BLaER1 treated with 17β-estradiol and CSF1 and Interleukin-3, amounts not matched to agents 10 nM and 100 nM (cell line): ENCODE results near the gene GTPBP4.
"Not testable (repeated sequence)": the region's sequence is repeated elsewhere in the genome, so short reads cannot be mapped to it uniquely, and the experiment has no call there.

ENCODE experiments used
- H3K27ac ChIP-seq, 11 experiments: shearing (Covaris generic); formaldehyde crosslinking; 2 replicates each; pipeline ENCODE4 v1.8.1; 2022
- H3K27me3 ChIP-seq, 11 experiments: shearing (Covaris generic); formaldehyde crosslinking; 2 replicates each; pipeline ENCODE4 v1.8.1; 2022
- H3K36me3 ChIP-seq, 11 experiments: shearing (Covaris generic); formaldehyde crosslinking; 2 replicates each; pipeline ENCODE4 v1.8.1; 2022
- H3K4me1 ChIP-seq, 10 experiments: shearing (Covaris generic); formaldehyde crosslinking; 2 replicates each; pipeline ENCODE4 v1.8.1; 2022
- H3K4me2 ChIP-seq, 11 experiments: shearing (Covaris generic); formaldehyde crosslinking; 2 replicates each; pipeline ENCODE4 v1.8.1; 2022
- H3K4me3 ChIP-seq, 10 experiments: shearing (Covaris generic); formaldehyde crosslinking; 2 replicates each; pipeline ENCODE4 v1.8.1; 2022
- H3K9ac ChIP-seq, 11 experiments: shearing (Covaris generic); formaldehyde crosslinking; 2 replicates each; pipeline ENCODE4 v1.8.1; 2022
- H3K9me3 ChIP-seq, 11 experiments: shearing (Covaris generic); formaldehyde crosslinking; replicated peaks in 1 of 11; 2 replicates each; pipeline ENCODE4 v1.8.1; 2022
- H4K20me1 ChIP-seq, 11 experiments: shearing (Covaris generic); formaldehyde crosslinking; 2 replicates each; pipeline ENCODE4 v1.8.1; 2022
- Cebpa-rat ChIP-seq, 11 experiments: shearing (Covaris generic); IDR thresholded peaks; 2 replicates each; pipeline ENCODE4 v1.8.1; 2022

Gene GTPBP4

GRCh38 chr10:1024103-1024502 lies 35.9 kb downstream of the GTPBP4 start:
- Histone ChIP-seq H3K27ac (no peak overlapping the region), H3K4me3 (no peak overlapping the region), H3K4me2 (no peak overlapping the region), H3K36me3 (peaks cover 14 to 47% (median 24%) of the 10 kb centered on the region in 11 experiments), H3K27me3 (no peaks in the 10 kb centered on the region), H4K20me1 (peaks cover 0 to 17% (median 0%) of the 10 kb centered on the region in 11 experiments; a peak in 9 of 22 replicates), H3K9ac (no peak overlapping the region), H3K9me3 (no peaks in the 10 kb centered on the region), H3K4me1 (no peaks in the 10 kb centered on the region)
- TF ChIP-seq Cebpa-rat (IDR thresholded peaks at IDR 0.05) = no peak

GRCh38 chr10:1025683-1026082 lies 37.4 kb downstream of the GTPBP4 start, which contains the start of gene IDI2:
IDI2 (minus strand) TSS chr10:1025859; CDS start chr10:1024723, 1,136 bp downstream.
- Histone ChIP-seq H3K4me2 (no peak within 1 kb of the TSS), H3K9ac (no peak within 1 kb of the TSS), H3K4me1 (no peaks in the 10 kb centered on the region), H3K27me3 (no peaks in the 10 kb centered on the region), H3K27ac (no peak within 1 kb of the TSS), H3K36me3 (peaks cover under 1 to 31% (median 9%) of the 10 kb centered on the region in 11 experiments; a peak in 17 of 22 replicates), H4K20me1 (peaks cover 0 to 10% (median 0%) of the 10 kb centered on the region in 11 experiments; a peak in 3 of 22 replicates), H3K4me3 (no peak within 1 kb of the TSS), H3K9me3 (no peaks in the 10 kb centered on the region)
- TF ChIP-seq Cebpa-rat (IDR thresholded peaks at IDR 0.05) = no peak

GRCh38 chr10:1026578-1026977 lies 38.3 kb downstream of the GTPBP4 start:
- no peak for TF ChIP-seq Cebpa-rat (IDR thresholded peaks at IDR 0.05)
- H3K9ac ChIP-seq = no peak overlapping the region
- H3K27ac ChIP-seq = no peak overlapping the region
- H4K20me1 ChIP-seq = 0 out of 22 replicates have a peak, but pooled peaks cover 0 to 1% (median 0%) of the 10 kb centered on the region in 11 experiments
- H3K36me3 ChIP-seq = peaks cover 0 to 22% (median 1%) of the 10 kb centered on the region in 11 experiments; a peak in 7 of 22 replicates
- H3K4me1 ChIP-seq = no peaks in the 10 kb centered on the region
- no peak overlapping the region for H3K4me3 ChIP-seq
- no peaks in the 10 kb centered on the region for H3K9me3 ChIP-seq
- H3K4me2 ChIP-seq = no peak overlapping the region
- no peaks in the 10 kb centered on the region for H3K27me3 ChIP-seq

GRCh38 chr10:1029838-1030237 lies 41.6 kb downstream of the GTPBP4 start:
- H3K36me3 ChIP-seq = peaks cover 0 to 17% (median 0%) of the 10 kb centered on the region in 11 experiments; a peak in 3 of 22 replicates
- H3K4me1 ChIP-seq = peaks cover 0 to 23% (median 16%) of the 10 kb centered on the region in 10 experiments; a peak in 16 of 20 replicates
- no peak overlapping the region for H3K9ac ChIP-seq
- H3K4me2 ChIP-seq = no peak overlapping the region
- H3K27me3 ChIP-seq = no peaks in the 10 kb centered on the region
- no peak overlapping the region for H3K27ac ChIP-seq
- no peak overlapping the region for H3K4me3 ChIP-seq
- no peak for TF ChIP-seq Cebpa-rat (IDR thresholded peaks at IDR 0.05)
- no peaks in the 10 kb centered on the region for H3K9me3 ChIP-seq
- no peaks in the 10 kb centered on the region for H4K20me1 ChIP-seq

- Histone ChIP-seq H4K20me1 (peaks cover 0 to 15% (median 3%) of the 10 kb centered on the region in 11 experiments; a peak in 5 of 22 replicates), H3K4me2 (peak overlapping the region in 3 of 11 experiments; percentile 10 to 51 (median 38); a peak in 3 of 22 replicates), H3K4me1 (peaks cover 0 to 41% (median 20%) of the 10 kb centered on the region in 10 experiments; a peak in 16 of 20 replicates), H3K9me3 (no peaks in the 10 kb centered on the region), H3K27ac (no peak overlapping the region), H3K4me3 (no peak overlapping the region), H3K36me3 (peaks cover 11 to 30% (median 24%) of the 10 kb centered on the region in 11 experiments; a peak in 20 of 22 replicates), H3K27me3 (no peaks in the 10 kb centered on the region), H3K9ac (no peak overlapping the region)
- no peak for TF ChIP-seq Cebpa-rat (IDR thresholded peaks at IDR 0.05)
Observed at GRCh38 chr10:1033601-1034000, 45.4 kb downstream of the GTPBP4 start.

GRCh38 chr10:1034758-1035157 lies 46.5 kb downstream of the GTPBP4 start:
- H4K20me1 ChIP-seq = peaks cover 0 to 25% (median 7%) of the 10 kb centered on the region in 11 experiments; a peak in 8 of 22 replicates
- peaks cover 18 to 38% (median 33%) of the 10 kb centered on the region in 11 experiments; a peak in 21 of 22 replicates for H3K36me3 ChIP-seq
- H3K27ac ChIP-seq = no peak overlapping the region
- no peak overlapping the region for H3K4me2 ChIP-seq
- TF ChIP-seq Cebpa-rat (IDR thresholded peaks at IDR 0.05) = no peak
- no peak overlapping the region for H3K9ac ChIP-seq
- peaks cover 0 to 52% (median 28%) of the 10 kb centered on the region in 10 experiments; a peak in 16 of 20 replicates for H3K4me1 ChIP-seq
- no peak overlapping the region for H3K4me3 ChIP-seq
- no peaks in the 10 kb centered on the region for H3K9me3 ChIP-seq
- H3K27me3 ChIP-seq = no peaks in the 10 kb centered on the region

- Histone ChIP-seq H3K27me3 (no peaks in the 10 kb centered on the region), H4K20me1 (peaks cover 0 to 29% (median 7%) of the 10 kb centered on the region in 11 experiments; a peak in 11 of 22 replicates), H3K9ac (no peak overlapping the region), H3K9me3 (no peaks in the 10 kb centered on the region), H3K4me1 (peaks cover 2 to 57% (median 32%) of the 10 kb centered on the region in 10 experiments; a peak in 19 of 20 replicates), H3K4me2 (peak overlapping the region in 1 of 11 experiments; percentile 23; a peak in 1 of 22 replicates), H3K4me3 (no peak overlapping the region), H3K27ac (no peak overlapping the region), H3K36me3 (peaks cover 21 to 40% (median 36%) of the 10 kb centered on the region in 11 experiments; a peak in 21 of 22 replicates)
- TF ChIP-seq Cebpa-rat (IDR thresholded peaks at IDR 0.05) = no peak
Observed at GRCh38 chr10:1035201-1035600, 47.0 kb downstream of the GTPBP4 start.

- Histone ChIP-seq H3K4me2 (no peak overlapping the region; a peak in 1 of 22 replicates), H3K27me3 (no peaks in the 10 kb centered on the region), H4K20me1 (peaks cover 0 to 34% (median 7%) of the 10 kb centered on the region in 11 experiments; a peak in 11 of 22 replicates), H3K4me1 (peaks cover 5 to 69% (median 44%) of the 10 kb centered on the region in 10 experiments; a peak in 19 of 20 replicates), H3K9me3 (no peaks in the 10 kb centered on the region), H3K36me3 (peaks cover 31 to 52% (median 47%) of the 10 kb centered on the region in 11 experiments; a peak in 21 of 22 replicates), H3K9ac (no peak overlapping the region), H3K27ac (no peak overlapping the region), H3K4me3 (no peak overlapping the region)
- TF ChIP-seq Cebpa-rat (IDR thresholded peaks at IDR 0.05) = no peak
Observed at GRCh38 chr10:1036341-1036791, 48.1 kb downstream of the GTPBP4 start.

- Histone ChIP-seq H3K4me1 (peaks cover 5 to 71% (median 46%) of the 10 kb centered on the region in 10 experiments), H3K36me3 (peaks cover 38 to 59% (median 54%) of the 10 kb centered on the region in 11 experiments), H4K20me1 (peaks cover 0 to 34% (median 7%) of the 10 kb centered on the region in 11 experiments; a peak in 11 of 22 replicates), H3K9ac (no peak overlapping the region), H3K4me2 (no peak overlapping the region), H3K9me3 (no peaks in the 10 kb centered on the region), H3K27me3 (no peaks in the 10 kb centered on the region), H3K4me3 (no peak overlapping the region), H3K27ac (no peak overlapping the region)
- TF ChIP-seq Cebpa-rat (IDR thresholded peaks at IDR 0.05) = no peak
Observed at GRCh38 chr10:1037098-1037497, 48.9 kb downstream of the GTPBP4 start.

GRCh38 chr10:1038769-1039168 lies 50.5 kb downstream of the GTPBP4 start:
- peaks cover 18 to 71% (median 49%) of the 10 kb centered on the region in 10 experiments for H3K4me1 ChIP-seq
- not testable (repeated sequence) for H3K9ac ChIP-seq, H3K9me3 ChIP-seq, H3K27me3 ChIP-seq, H3K27ac ChIP-seq, H3K4me3 ChIP-seq
- H4K20me1 ChIP-seq = peaks cover 0 to 34% (median 7%) of the 10 kb centered on the region in 11 experiments; a peak in 12 of 22 replicates
- peaks cover 45 to 68% (median 64%) of the 10 kb centered on the region in 11 experiments for H3K36me3 ChIP-seq
- peak overlapping the region in 6 of 11 experiments; percentile 35 to 88 (median 52); a peak in 9 of 22 replicates for H3K4me2 ChIP-seq
